ENCODE results near the gene PIK3CD. TPM values are rescaled to one million over a fixed set of nuclear protein-coding genes. Genes with fewer than 3 reads are reported as not detected.

PIK3CD gene
- total and polyA plus RNA-seq, 2 experiments from 2014 or later = 6.6 to 32.1 TPM

DNA sequence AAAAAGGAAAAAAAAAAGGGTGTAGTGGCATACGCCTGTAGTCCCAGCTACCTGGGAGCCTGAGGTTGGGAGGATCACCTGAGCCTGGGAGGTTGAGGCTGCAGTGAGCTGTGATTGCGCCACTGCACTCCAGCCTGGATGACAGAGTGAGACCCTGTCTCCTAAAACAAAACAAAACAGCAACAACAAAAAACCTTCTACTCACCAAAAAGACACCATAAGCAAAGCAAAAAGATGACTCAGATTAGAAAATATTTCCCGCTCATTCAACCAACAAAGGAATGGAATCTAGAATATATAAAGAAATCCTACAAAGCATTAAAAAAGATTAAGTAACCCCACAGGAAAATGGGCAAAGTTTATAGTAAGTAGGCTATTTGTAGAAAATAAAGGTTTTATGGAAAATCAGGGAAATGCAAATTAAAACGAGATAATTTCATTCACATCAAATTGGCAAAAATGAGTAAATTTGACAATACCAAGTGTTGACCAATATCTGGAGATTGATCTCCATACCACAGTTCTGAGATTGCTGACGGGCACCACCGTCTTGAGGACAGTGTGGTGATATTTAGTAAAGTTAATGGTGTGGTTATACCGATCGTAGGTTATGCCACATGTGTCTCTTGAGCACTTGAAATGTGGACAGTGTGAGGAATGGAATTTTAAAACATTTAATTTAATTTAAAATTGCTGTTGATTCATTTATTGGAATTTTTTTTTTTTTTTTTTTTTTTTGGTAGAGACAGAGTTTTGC, 54.0 kb downstream of the PIK3CD start:
- H3K36me3 ChIP-seq (ENCODE audit: insufficient read depth) = no peaks in the 10 kb centered on the region
- Mint-ChIP-seq H3K27ac (no peak overlapping the region), H3K9me3 (no peaks in the 10 kb centered on the region), H3K27me3 (ENCODE audit: insufficient read depth, low read depth, poor library complexity) (peaks cover 2% of the 10 kb centered on the region), H3K4me3 (no peak overlapping the region), H3K4me1 (peaks cover 5% of the 10 kb centered on the region; the same call in 2 of the 3 replicates), H3K36me3 (ENCODE audit: low read depth) (peaks cover 7% of the 10 kb centered on the region)
- H3K27me3 ChIP-seq (ENCODE audit: insufficient read depth) = no peaks in the 10 kb centered on the region
- H3K9me2 ChIP-seq (ENCODE audit: insufficient read depth) = no peaks in the 10 kb centered on the region
- H3K27ac ChIP-seq (ENCODE audit: low read depth) = no peak overlapping the region
- H3K4me3 ChIP-seq = no peak overlapping the region
- no peak for TF ChIP-seq ZNF114 (CRISPR knock-in tag; IDR thresholded peaks at IDR 0.05)
- TF ChIP-seq JUNB (IDR thresholded peaks at IDR 0.05; ENCODE audit: unreplicated experiment) = no peak
- TF ChIP-seq CREB1 (CRISPR knock-in tag; IDR thresholded peaks at IDR 0.05; ENCODE audit: low read depth) = no peak
- TF ChIP-seq, protein P1, sequence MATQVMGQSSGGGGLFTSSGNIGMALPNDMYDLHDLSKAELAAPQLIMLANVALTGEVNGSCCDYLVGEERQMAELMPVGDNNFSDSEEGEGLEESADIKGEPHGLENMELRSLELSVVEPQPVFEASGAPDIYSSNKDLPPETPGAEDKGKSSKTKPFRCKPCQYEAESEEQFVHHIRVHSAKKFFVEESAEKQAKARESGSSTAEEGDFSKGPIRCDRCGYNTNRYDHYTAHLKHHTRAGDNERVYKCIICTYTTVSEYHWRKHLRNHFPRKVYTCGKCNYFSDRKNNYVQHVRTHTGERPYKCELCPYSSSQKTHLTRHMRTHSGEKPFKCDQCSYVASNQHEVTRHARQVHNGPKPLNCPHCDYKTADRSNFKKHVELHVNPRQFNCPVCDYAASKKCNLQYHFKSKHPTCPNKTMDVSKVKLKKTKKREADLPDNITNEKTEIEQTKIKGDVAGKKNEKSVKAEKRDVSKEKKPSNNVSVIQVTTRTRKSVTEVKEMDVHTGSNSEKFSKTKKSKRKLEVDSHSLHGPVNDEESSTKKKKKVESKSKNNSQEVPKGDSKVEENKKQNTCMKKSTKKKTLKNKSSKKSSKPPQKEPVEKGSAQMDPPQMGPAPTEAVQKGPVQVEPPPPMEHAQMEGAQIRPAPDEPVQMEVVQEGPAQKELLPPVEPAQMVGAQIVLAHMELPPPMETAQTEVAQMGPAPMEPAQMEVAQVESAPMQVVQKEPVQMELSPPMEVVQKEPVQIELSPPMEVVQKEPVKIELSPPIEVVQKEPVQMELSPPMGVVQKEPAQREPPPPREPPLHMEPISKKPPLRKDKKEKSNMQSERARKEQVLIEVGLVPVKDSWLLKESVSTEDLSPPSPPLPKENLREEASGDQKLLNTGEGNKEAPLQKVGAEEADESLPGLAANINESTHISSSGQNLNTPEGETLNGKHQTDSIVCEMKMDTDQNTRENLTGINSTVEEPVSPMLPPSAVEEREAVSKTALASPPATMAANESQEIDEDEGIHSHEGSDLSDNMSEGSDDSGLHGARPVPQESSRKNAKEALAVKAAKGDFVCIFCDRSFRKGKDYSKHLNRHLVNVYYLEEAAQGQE (IDR thresholded peaks at IDR 0.05; ENCODE audit: unreplicated experiment) = no peak
- TF ChIP-seq, protein P2, sequence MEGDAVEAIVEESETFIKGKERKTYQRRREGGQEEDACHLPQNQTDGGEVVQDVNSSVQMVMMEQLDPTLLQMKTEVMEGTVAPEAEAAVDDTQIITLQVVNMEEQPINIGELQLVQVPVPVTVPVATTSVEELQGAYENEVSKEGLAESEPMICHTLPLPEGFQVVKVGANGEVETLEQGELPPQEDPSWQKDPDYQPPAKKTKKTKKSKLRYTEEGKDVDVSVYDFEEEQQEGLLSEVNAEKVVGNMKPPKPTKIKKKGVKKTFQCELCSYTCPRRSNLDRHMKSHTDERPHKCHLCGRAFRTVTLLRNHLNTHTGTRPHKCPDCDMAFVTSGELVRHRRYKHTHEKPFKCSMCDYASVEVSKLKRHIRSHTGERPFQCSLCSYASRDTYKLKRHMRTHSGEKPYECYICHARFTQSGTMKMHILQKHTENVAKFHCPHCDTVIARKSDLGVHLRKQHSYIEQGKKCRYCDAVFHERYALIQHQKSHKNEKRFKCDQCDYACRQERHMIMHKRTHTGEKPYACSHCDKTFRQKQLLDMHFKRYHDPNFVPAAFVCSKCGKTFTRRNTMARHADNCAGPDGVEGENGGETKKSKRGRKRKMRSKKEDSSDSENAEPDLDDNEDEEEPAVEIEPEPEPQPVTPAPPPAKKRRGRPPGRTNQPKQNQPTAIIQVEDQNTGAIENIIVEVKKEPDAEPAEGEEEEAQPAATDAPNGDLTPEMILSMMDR (conservative IDR thresholded peaks at IDR 0.05; ENCODE audit: low read depth in 2 of 2) = no peak
- DNase-seq (ENCODE audit: low spot score) (no peak), ATAC-seq (no peak)
- H3F3A ChIP-seq (replicated peaks; ENCODE audit: low read depth) = no peaks in the 10 kb centered on the region
- no peaks in the 10 kb centered on the region for H4K20me1 ChIP-seq (replicated peaks; ENCODE audit: insufficient read depth)
- no peaks in the 10 kb centered on the region for H3K79me2 ChIP-seq (replicated peaks; ENCODE audit: insufficient read depth)
- no peak overlapping the region for H3K4me2 ChIP-seq
- H2AFZ ChIP-seq = no peak overlapping the region
- no peaks in the 10 kb centered on the region for H3K4me1 ChIP-seq (ENCODE audit: insufficient read depth)

DNA sequence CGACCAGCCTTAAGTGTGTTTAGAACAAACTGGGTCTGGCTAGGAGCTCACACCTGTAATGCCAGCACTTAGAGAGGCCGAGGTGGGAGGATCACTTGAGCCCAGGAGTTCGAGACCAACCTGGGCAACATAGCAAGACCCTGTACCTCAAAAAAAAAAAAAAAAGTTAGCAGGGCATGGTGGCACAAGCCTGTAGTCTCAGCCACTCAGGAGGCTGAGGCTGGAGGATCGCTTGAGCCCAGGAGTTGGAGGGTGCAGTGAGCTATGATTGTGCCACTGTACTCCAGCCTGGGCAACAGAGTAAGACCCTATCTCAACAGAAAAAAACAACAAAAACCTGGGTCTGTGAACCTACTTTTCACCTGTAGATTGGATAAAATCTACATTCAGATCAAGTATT, 54.6 kb downstream of the PIK3CD start:
- Histone ChIP-seq H3K27ac (ENCODE audit: low read depth) (no peak overlapping the region), H3K4me3 (no peak overlapping the region), H3K4me1 (ENCODE audit: insufficient read depth) (no peaks in the 10 kb centered on the region), H3K27me3 (ENCODE audit: insufficient read depth) (no peaks in the 10 kb centered on the region), H3K36me3 (ENCODE audit: insufficient read depth) (no peaks in the 10 kb centered on the region), H3K79me2 (replicated peaks; ENCODE audit: insufficient read depth) (no peaks in the 10 kb centered on the region), H3K9me2 (ENCODE audit: insufficient read depth) (no peaks in the 10 kb centered on the region), H4K20me1 (replicated peaks; ENCODE audit: insufficient read depth) (no peaks in the 10 kb centered on the region), H3F3A (replicated peaks; ENCODE audit: low read depth) (no peaks in the 10 kb centered on the region), H3K4me2 (no peak overlapping the region), H2AFZ (no peak overlapping the region)
- DNase-seq (ENCODE audit: low spot score) (no peak), ATAC-seq (no peak)
- no peaks in the 10 kb centered on the region; the same call in 2 of the 3 replicates for H3K4me1 Mint-ChIP-seq
- no peak overlapping the region for H3K4me3 Mint-ChIP-seq
- peaks cover 11% of the 10 kb centered on the region for H3K36me3 Mint-ChIP-seq (ENCODE audit: low read depth)
- H3K27me3 Mint-ChIP-seq (ENCODE audit: insufficient read depth, low read depth, poor library complexity) = no peaks in the 10 kb centered on the region
- H3K9me3 Mint-ChIP-seq = no peaks in the 10 kb centered on the region
- no peak overlapping the region for H3K27ac Mint-ChIP-seq
- TF ChIP-seq CREB1 (CRISPR knock-in tag; IDR thresholded peaks at IDR 0.05; ENCODE audit: low read depth) (no peak), POLR2AphosphoS5 (IDR thresholded peaks at IDR 0.05; ENCODE audit: low read depth) (no peak), JUNB (IDR thresholded peaks at IDR 0.05; ENCODE audit: unreplicated experiment) (no peak), ZNF331 (CRISPR knock-in tag; IDR thresholded peaks at IDR 0.05; ENCODE audit: low read depth) (no peak), EZH2 (IDR thresholded peaks at IDR 0.05; ENCODE audit: low read depth, unreplicated experiment) (no peak), NANOG (IDR thresholded peaks at IDR 0.05; ENCODE audit: borderline replicate concordance) (no peak)
- TF ChIP-seq, protein P3, sequence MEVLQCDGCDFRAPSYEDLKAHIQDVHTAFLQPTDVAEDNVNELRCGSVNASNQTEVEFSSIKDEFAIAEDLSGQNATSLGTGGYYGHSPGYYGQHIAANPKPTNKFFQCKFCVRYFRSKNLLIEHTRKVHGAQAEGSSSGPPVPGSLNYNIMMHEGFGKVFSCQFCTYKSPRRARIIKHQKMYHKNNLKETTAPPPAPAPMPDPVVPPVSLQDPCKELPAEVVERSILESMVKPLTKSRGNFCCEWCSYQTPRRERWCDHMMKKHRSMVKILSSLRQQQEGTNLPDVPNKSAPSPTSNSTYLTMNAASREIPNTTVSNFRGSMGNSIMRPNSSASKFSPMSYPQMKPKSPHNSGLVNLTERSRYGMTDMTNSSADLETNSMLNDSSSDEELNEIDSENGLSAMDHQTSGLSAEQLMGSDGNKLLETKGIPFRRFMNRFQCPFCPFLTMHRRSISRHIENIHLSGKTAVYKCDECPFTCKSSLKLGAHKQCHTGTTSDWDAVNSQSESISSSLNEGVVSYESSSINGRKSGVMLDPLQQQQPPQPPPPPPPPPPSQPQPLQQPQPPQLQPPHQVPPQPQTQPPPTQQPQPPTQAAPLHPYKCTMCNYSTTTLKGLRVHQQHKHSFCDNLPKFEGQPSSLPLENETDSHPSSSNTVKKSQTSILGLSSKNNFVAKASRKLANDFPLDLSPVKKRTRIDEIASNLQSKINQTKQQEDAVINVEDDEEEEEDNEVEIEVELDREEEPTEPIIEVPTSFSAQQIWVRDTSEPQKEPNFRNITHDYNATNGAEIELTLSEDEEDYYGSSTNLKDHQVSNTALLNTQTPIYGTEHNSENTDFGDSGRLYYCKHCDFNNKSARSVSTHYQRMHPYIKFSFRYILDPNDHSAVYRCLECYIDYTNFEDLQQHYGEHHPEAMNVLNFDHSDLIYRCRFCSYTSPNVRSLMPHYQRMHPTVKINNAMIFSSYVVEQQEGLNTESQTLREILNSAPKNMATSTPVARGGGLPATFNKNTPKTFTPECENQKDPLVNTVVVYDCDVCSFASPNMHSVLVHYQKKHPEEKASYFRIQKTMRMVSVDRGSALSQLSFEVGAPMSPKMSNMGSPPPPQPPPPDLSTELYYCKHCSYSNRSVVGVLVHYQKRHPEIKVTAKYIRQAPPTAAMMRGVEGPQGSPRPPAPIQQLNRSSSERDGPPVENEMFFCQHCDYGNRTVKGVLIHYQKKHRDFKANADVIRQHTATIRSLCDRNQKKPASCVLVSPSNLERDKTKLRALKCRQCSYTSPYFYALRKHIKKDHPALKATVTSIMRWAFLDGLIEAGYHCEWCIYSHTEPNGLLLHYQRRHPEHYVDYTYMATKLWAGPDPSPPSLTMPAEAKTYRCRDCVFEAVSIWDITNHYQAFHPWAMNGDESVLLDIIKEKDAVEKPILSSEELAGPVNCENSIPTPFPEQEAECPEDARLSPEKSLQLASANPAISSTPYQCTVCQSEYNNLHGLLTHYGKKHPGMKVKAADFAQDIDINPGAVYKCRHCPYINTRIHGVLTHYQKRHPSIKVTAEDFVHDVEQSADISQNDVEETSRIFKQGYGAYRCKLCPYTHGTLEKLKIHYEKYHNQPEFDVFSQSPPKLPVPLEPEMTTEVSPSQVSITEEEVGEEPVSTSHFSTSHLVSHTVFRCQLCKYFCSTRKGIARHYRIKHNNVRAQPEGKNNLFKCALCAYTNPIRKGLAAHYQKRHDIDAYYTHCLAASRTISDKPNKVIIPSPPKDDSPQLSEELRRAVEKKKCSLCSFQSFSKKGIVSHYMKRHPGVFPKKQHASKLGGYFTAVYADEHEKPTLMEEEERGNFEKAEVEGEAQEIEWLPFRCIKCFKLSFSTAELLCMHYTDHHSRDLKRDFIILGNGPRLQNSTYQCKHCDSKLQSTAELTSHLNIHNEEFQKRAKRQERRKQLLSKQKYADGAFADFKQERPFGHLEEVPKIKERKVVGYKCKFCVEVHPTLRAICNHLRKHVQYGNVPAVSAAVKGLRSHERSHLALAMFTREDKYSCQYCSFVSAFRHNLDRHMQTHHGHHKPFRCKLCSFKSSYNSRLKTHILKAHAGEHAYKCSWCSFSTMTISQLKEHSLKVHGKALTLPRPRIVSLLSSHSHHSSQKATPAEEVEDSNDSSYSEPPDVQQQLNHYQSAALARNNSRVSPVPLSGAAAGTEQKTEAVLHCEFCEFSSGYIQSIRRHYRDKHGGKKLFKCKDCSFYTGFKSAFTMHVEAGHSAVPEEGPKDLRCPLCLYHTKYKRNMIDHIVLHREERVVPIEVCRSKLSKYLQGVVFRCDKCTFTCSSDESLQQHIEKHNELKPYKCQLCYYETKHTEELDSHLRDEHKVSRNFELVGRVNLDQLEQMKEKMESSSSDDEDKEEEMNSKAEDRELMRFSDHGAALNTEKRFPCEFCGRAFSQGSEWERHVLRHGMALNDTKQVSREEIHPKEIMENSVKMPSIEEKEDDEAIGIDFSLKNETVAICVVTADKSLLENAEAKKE (CRISPR knock-in tag; IDR thresholded peaks at IDR 0.05) = no peak
